Neuronal stem cell (in vitro differentiated cells): ENCODE data around the gene MRM2.

Source experiments
- DNase-seq: peaks from one replicate; pipeline ENCODE4 v3.0.0-alpha.2; 2013; ENCODE audit warnings: low spot score
- H2AFZ ChIP-seq: one replicate; pipeline ENCODE4 v1.6.1; 2013; ENCODE audit warnings: mild to moderate bottlenecking, low read length, inconsistent platforms
- H2AK5ac ChIP-seq: 2 replicates; pipeline ENCODE4 v1.6.1; 2013; ENCODE audit warnings: low read depth, mild to moderate bottlenecking, inconsistent platforms, low read length, moderate library complexity, mixed read lengths
- H2BK120ac ChIP-seq: 2 replicates; pipeline ENCODE4 v1.6.1; 2013; ENCODE audit warnings: low read depth, mild to moderate bottlenecking, inconsistent platforms, low read length, moderate library complexity, mixed read lengths
- H2BK12ac ChIP-seq: one replicate; pipeline ENCODE4 v1.6.1; 2013; ENCODE audit warnings: low read length, inconsistent platforms
- H2BK15ac ChIP-seq: 2 replicates; pipeline ENCODE4 v1.6.1; 2013; ENCODE audit warnings: mild to moderate bottlenecking, low read length, inconsistent platforms, mixed read lengths
- H2BK5ac ChIP-seq: one replicate; pipeline ENCODE4 v1.6.1; 2013; ENCODE audit warnings: inconsistent platforms, mild to moderate bottlenecking, low read length, moderate library complexity
- H3K14ac ChIP-seq: one replicate; pipeline ENCODE4 v1.6.1; 2013; ENCODE audit warnings: low read length, inconsistent platforms
- H3K18ac ChIP-seq: 2 replicates; pipeline ENCODE4 v1.6.1; 2013; ENCODE audit warnings: low read length, inconsistent platforms
- H3K23ac ChIP-seq: 2 replicates; pipeline ENCODE4 v1.6.1; 2013; ENCODE audit warnings: low read depth, mild to moderate bottlenecking, mixed read lengths, low read length, inconsistent platforms; ENCODE audit not compliant: poor library complexity
- H3K27ac ChIP-seq: replicated peaks from 3 replicates; pipeline ENCODE4 v1.5.1; 2013; ENCODE audit warnings: low read length, inconsistent platforms
- H3K27me3 ChIP-seq, 3 experiments: 2 replicates each; pipeline ENCODE4 v1.6.1; 2013; ENCODE audit warnings: low read length in 3 of 3, mild to moderate bottlenecking in 2 of 3, inconsistent platforms in 1 of 3, low read depth in 1 of 3, mixed read lengths in 1 of 3, moderate library complexity in 1 of 3; ENCODE audit not compliant: control insufficient read depth in 3 of 3, insufficient read depth in 3 of 3
- H3K36me3 ChIP-seq, 2 donors: replicated peaks in 1 of 2; 2 replicates each; pipeline ENCODE4 v1.6.1; 2013; ENCODE audit warnings: low read length in 2 of 2; ENCODE audit not compliant: control insufficient read depth in 2 of 2, insufficient read depth in 2 of 2
- H3K4ac ChIP-seq: 2 replicates; pipeline ENCODE4 v1.6.1; 2013; ENCODE audit warnings: inconsistent platforms, mild to moderate bottlenecking, low read length, moderate library complexity
- H3K4me1 ChIP-seq, 2 donors: 1 replicate in 1 of 2; 2 replicates in 1 of 2; pipeline ENCODE4 v1.6.1; 2013; ENCODE audit warnings: low read length in 2 of 2, low read depth in 1 of 2; ENCODE audit not compliant: control insufficient read depth in 2 of 2, insufficient read depth in 1 of 2
- H3K4me2 ChIP-seq: one replicate; pipeline ENCODE4 v1.6.1; 2013; ENCODE audit warnings: mild to moderate bottlenecking, low read length, inconsistent platforms; ENCODE audit not compliant: insufficient read depth, poor library complexity, severe bottlenecking
- H3K4me3 ChIP-seq, 2 donors: 2 replicates each; pipeline ENCODE4 v1.5.1; 2013; ENCODE audit warnings: low read length in 2 of 2, mild to moderate bottlenecking in 2 of 2, inconsistent platforms in 1 of 2, moderate library complexity in 1 of 2
- H3K79me1 ChIP-seq: one replicate; pipeline ENCODE4 v1.6.1; 2013; ENCODE audit warnings: low read depth, mild to moderate bottlenecking, inconsistent platforms, low read length, moderate library complexity
- H3K9ac ChIP-seq: one replicate; pipeline ENCODE4 v1.6.1; 2013; ENCODE audit warnings: mild to moderate bottlenecking, low read depth, low read length, inconsistent platforms; ENCODE audit not compliant: poor library complexity
- H3K9me3 ChIP-seq, 2 donors: replicated peaks in 1 of 2; 2 replicates each; pipeline versions ENCODE3 to v1.6.1; 2013; ENCODE audit warnings: low read length in 2 of 2, mild to moderate bottlenecking in 2 of 2, inconsistent platforms in 1 of 2, low read depth in 1 of 2, mixed read lengths in 1 of 2, moderate library complexity in 1 of 2; ENCODE audit not compliant: control insufficient read depth in 2 of 2, insufficient read depth in 1 of 2
- H4K8ac ChIP-seq: one replicate; pipeline ENCODE4 v1.6.1; 2013; ENCODE audit warnings: low read depth, mild to moderate bottlenecking, inconsistent platforms, low read length, moderate library complexity
- H4K91ac ChIP-seq: one replicate; pipeline ENCODE4 v1.6.1; 2013; ENCODE audit warnings: low read length, low read depth, mild to moderate bottlenecking, inconsistent platforms; ENCODE audit not compliant: poor library complexity
- WGBS, 2 donors: extraction: QIAGEN DNeasy Blood & Tissue Kit; methylation state at CpG; one replicate each; pipeline ENCODE4 v1.1.7; 2013; ENCODE audit warnings: missing lambda C conversion rate in 2 of 2, mixed read lengths in 1 of 2; ENCODE audit not compliant: insufficient read length in 2 of 2, insufficient replicate concordance in 1 of 2; ENCODE audit errors: extremely low coverage in 2 of 2; 5-methylcytosine and 5-hydroxymethylcytosine counted together

Gene MRM2

DNA sequence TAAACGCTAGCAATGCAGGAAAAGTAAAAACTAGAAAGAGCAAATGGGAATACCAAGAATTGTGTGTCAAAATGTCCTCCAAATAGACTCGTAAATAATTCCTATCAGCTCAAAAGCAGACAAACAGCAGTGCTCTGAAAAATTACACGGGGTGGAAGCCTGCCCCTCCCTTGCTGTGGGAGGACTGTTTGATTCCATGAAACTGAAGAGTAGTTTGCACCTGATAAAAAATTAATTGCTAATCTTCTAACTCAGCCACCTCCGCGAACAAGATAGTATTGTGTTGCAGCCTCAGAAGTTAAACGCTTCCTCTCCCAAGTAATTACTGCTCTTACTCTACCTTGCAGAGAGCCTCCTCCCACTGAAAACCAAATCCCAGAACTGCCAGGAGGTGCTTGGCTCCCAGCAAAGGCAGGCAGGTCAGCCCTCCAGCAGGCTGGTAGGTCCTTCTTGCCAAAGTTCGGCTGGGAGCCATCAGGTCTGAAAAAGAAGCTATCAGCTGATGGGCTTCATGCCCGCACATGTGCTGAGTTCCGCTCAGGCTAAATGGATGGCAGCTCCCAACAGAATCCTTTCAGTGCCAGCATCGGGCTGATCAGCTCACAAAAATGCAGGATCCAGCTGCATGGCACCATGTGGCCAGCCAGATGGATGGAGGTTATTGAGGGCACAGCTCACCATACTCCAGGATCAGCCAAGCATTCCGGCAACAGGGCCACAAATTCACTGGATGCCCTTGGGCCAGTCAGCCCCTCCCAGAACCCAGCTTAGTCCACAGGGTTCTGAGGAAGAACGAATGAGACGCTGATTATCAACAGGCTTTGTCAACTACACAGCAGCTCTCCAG lies 46.4 kb downstream of the MRM2 start:
- Histone ChIP-seq H2AK5ac (no peak overlapping the region), H2BK15ac (no peak overlapping the region), H4K8ac (peak overlapping the region; percentile 70), H3K4me3 (no peak overlapping the region), H3K4ac (no peak overlapping the region), H3K27ac (no peak overlapping the region), H3K9me3 (peaks cover 9 to 15% of the 10 kb centered on the region in 2 donors), H3K23ac (peak overlapping the region; percentile 4), H2AFZ (no peak overlapping the region), H3K9ac (no peak overlapping the region), H3K36me3 (peaks cover 16 to 72% of the 10 kb centered on the region in 2 donors), H3K18ac (no peak overlapping the region), H2BK5ac (no peak overlapping the region), H3K4me1 (peaks cover 0 to 1% of the 10 kb centered on the region in 2 donors), H3K4me2 (no peak overlapping the region), H3K27me3 (no peaks in the 10 kb centered on the region), H2BK120ac (no peak overlapping the region), H3K14ac (no peak overlapping the region), H3K79me1 (peaks cover 15% of the 10 kb centered on the region), H4K91ac (no peak overlapping the region), H2BK12ac (no peak overlapping the region)
- no peak for DNase-seq
- WGBS, 2 donors = no CpG with 5 or more reads among the region's 13 CpGs

DNA sequence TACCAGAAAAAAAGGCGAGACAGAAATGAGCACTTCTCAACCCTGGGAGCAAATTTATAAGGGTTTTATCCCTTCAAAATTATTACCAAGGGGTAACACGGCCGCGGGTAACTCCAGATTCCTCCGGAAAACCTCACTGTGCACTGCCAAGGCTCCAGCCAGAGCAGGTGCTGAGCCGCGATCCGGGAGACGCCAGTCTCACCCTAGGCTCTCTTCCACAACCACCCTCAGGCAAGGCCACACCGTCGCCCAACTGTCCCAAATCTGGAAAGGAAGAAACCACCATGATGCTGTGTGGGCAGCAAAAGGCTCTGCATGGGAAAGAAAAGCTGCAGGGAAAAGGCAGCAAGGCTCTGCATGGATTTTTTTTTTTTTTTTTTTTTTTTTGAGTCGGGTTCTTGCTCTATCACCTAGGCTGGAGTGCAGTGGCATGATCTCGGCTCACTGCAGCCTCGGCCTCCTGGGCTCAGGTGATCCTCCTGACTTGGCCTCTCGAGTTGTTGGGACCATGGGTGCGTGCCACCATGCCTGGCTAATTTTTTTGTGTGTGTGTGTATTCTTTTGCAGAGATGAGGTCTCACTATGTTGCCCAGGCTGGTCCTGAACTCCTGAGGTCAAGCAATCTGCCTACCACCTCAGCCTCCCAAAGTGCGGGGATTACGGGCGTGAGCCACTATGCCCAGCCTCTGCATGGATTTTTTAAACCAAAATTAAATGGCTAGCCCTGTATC lies 48.3 kb downstream of the MRM2 start:
- Histone ChIP-seq H3K18ac (peak overlapping the region; percentile 73), H4K91ac (no peak overlapping the region), H3K9me3 (peaks cover 14 to 31% of the 10 kb centered on the region in 2 donors), H3K4me3 (no peak overlapping the region), H2BK120ac (no peak overlapping the region), H4K8ac (no peak overlapping the region), H2BK5ac (no peak overlapping the region), H3K27ac (no peak overlapping the region), H3K27me3 (peaks cover 0 to 2% (median 0%) of the 10 kb centered on the region in 3 experiments), H3K14ac (no peak overlapping the region), H3K4me2 (no peak overlapping the region), H3K79me1 (peaks cover 14% of the 10 kb centered on the region), H2AK5ac (no peak overlapping the region), H3K9ac (no peak overlapping the region), H3K36me3 (peaks cover 14 to 63% of the 10 kb centered on the region in 2 donors), H2AFZ (no peak overlapping the region), H3K4me1 (peaks cover 0 to 1% of the 10 kb centered on the region in 2 donors), H3K4ac (no peak overlapping the region), H2BK15ac (no peak overlapping the region), H2BK12ac (no peak overlapping the region), H3K23ac (no peak overlapping the region)
- no CpG with 5 or more reads among the region's 19 CpGs for WGBS, 2 donors
- no peak for DNase-seq

DNA sequence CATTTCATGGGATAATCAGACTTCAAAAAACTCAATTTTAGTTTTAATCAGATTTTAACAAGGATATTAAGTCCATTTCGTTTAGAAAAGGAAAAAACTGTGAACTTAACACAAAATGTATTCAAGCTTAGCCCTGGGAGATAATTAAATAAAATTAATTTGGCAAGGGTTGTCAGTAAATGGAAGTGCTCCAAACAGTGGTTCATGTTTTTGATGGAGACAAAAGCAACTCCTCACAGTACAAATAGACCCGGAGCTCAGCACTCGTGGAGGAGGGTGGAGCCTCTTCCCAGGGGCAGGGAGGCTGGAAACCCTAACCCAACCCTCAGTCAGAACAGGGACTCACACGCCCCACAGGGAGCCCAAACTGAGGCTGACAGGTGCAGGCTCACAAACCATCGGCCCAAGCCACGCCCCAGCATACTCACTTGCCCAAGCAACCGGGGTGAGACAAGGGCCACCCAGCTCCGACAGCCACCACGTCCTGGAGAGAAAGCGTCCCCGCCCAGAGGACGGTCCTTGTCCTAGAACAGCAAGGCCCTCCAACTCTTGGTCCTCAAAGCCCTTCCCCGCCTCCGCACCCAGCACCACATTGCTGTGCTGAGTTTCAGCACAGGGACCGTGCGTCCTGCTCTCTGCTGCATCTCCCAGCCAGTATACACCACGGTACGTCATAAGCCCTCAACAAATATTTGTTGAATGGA lies 49.0 kb downstream of the MRM2 start:
- Histone ChIP-seq H3K14ac (no peak overlapping the region), H3K27ac (no peak overlapping the region), H3K79me1 (peaks cover 11% of the 10 kb centered on the region), H3K4ac (no peak overlapping the region), H2BK120ac (no peak overlapping the region), H2BK12ac (no peak overlapping the region), H3K23ac (peak overlapping the region; percentile 65), H3K27me3 (peaks cover 0 to 2% (median 0%) of the 10 kb centered on the region in 3 experiments), H2BK15ac (no peak overlapping the region), H2AK5ac (peak overlapping the region; percentile 78), H3K4me1 (peaks cover 0 to 1% of the 10 kb centered on the region in 2 donors), H4K8ac (no peak overlapping the region), H3K9ac (no peak overlapping the region), H4K91ac (no peak overlapping the region), H3K18ac (no peak overlapping the region), H2BK5ac (no peak overlapping the region), H3K4me3 (no peak overlapping the region), H3K9me3 (peaks cover 14 to 38% of the 10 kb centered on the region in 2 donors), H2AFZ (no peak overlapping the region), H3K36me3 (peaks cover 14 to 57% of the 10 kb centered on the region in 2 donors), H3K4me2 (no peak overlapping the region)
- no peak for DNase-seq
- WGBS, 2 donors = no CpG with 5 or more reads among the region's 18 CpGs
